Measurements from ENCODE around the gene TTK.
"Not testable (repeated sequence)": the region's sequence is repeated elsewhere in the genome, so short reads cannot be mapped to it uniquely, and the experiment has no call there.

TTK gene

GRCh38 chr6:80068146-80068545, 63.7 kb downstream of the TTK start:
- not testable (repeated sequence) for H3K27me3 ChIP-seq (ENCODE audit: control insufficient read depth in 1 of 2, insufficient read depth in 1 of 2, low read length in 2 of 2); H3K23ac ChIP-seq (ENCODE audit: low read length in 2 of 2); H2AK5ac ChIP-seq (ENCODE audit: low read length, severe bottlenecking); H3K18ac ChIP-seq (ENCODE audit: low read depth in 1 of 2, low read length in 2 of 2); H3K4me2 ChIP-seq (ENCODE audit: low read length, poor library complexity, severe bottlenecking); H3K27ac ChIP-seq (ENCODE audit: low read length, poor library complexity, severe bottlenecking); H4K8ac ChIP-seq (ENCODE audit: low read length); DNase-seq; H3K4me1 ChIP-seq (ENCODE audit: control insufficient read depth, insufficient read depth, low read depth, low read length); H2BK15ac ChIP-seq (ENCODE audit: low read depth, poor library complexity, severe bottlenecking); H2BK12ac ChIP-seq (ENCODE audit: low read length in 2 of 2); H2BK120ac ChIP-seq (ENCODE audit: low read depth, low read length); H2AFZ ChIP-seq (ENCODE audit: low read depth, low read length); H3K79me1 ChIP-seq (replicated peaks; ENCODE audit: low read length, poor library complexity, severe bottlenecking); H2BK5ac ChIP-seq (ENCODE audit: low read depth, low read length, poor library complexity, severe bottlenecking); H3K9ac ChIP-seq (ENCODE audit: low read length); H3K4ac ChIP-seq (ENCODE audit: low read depth in 1 of 2, low read length in 2 of 2); H3K4me3 ChIP-seq (ENCODE audit: insufficient read depth in 1 of 2, low read depth in 1 of 2, low read length in 2 of 2); H3K36me3 ChIP-seq (ENCODE audit: control insufficient read depth in 1 of 2, insufficient read depth in 2 of 2, low read depth in 1 of 2, low read length in 2 of 2); H4K91ac ChIP-seq (ENCODE audit: low read length); H3K14ac ChIP-seq (ENCODE audit: low read length in 2 of 2)
- 60% methylated on average over 1 of the region's 7 CpGs for WGBS
- H3K9me3 ChIP-seq (ENCODE audit: control insufficient read depth, low read length), result peaks cover 15% of the 10 kb centered on the region

- not testable (repeated sequence) for H2BK15ac ChIP-seq (ENCODE audit: low read depth, poor library complexity, severe bottlenecking); H3K4ac ChIP-seq (ENCODE audit: low read depth in 1 of 2, low read length in 2 of 2); H3K14ac ChIP-seq (ENCODE audit: low read length in 2 of 2); H3K23ac ChIP-seq (ENCODE audit: low read length in 2 of 2); H2BK5ac ChIP-seq (ENCODE audit: low read depth, low read length, poor library complexity, severe bottlenecking); H3K27ac ChIP-seq (ENCODE audit: low read length, poor library complexity, severe bottlenecking); H3K4me3 ChIP-seq (ENCODE audit: insufficient read depth in 1 of 2, low read depth in 1 of 2, low read length in 2 of 2); H4K8ac ChIP-seq (ENCODE audit: low read length); H3K27me3 ChIP-seq (ENCODE audit: control insufficient read depth in 1 of 2, insufficient read depth in 1 of 2, low read length in 2 of 2); H2BK120ac ChIP-seq (ENCODE audit: low read depth, low read length); H2AK5ac ChIP-seq (ENCODE audit: low read length, severe bottlenecking); H2AFZ ChIP-seq (ENCODE audit: low read depth, low read length); H3K18ac ChIP-seq (ENCODE audit: low read depth in 1 of 2, low read length in 2 of 2); H3K79me1 ChIP-seq (replicated peaks; ENCODE audit: low read length, poor library complexity, severe bottlenecking); H4K91ac ChIP-seq (ENCODE audit: low read length); H3K4me1 ChIP-seq (ENCODE audit: control insufficient read depth, insufficient read depth, low read depth, low read length); H3K36me3 ChIP-seq (ENCODE audit: control insufficient read depth in 1 of 2, insufficient read depth in 2 of 2, low read depth in 1 of 2, low read length in 2 of 2); H2BK12ac ChIP-seq (ENCODE audit: low read length in 2 of 2); H3K4me2 ChIP-seq (ENCODE audit: low read length, poor library complexity, severe bottlenecking); DNase-seq; H3K9ac ChIP-seq (ENCODE audit: low read length)
- H3K9me3 ChIP-seq (ENCODE audit: control insufficient read depth, low read length), result peaks cover 24% of the 10 kb centered on the region
- 96% methylated on average over 18 of the region's 19 CpGs for WGBS
These were observed 66.0 kb downstream of the TTK start for GRCh38 chr6:80070431-80070830.

- Histone ChIP-seq H3K4me2 (ENCODE audit: low read length, poor library complexity, severe bottlenecking) (no peak overlapping the region), H2BK15ac (ENCODE audit: low read depth, poor library complexity, severe bottlenecking) (no peak overlapping the region), H2BK5ac (ENCODE audit: low read depth, low read length, poor library complexity, severe bottlenecking) (no peak overlapping the region), H3K9ac (ENCODE audit: low read length) (no peak overlapping the region), H3K4me1 (ENCODE audit: control insufficient read depth, insufficient read depth, low read depth, low read length) (no peaks in the 10 kb centered on the region), H3K9me3 (ENCODE audit: control insufficient read depth, low read length) (peaks cover 23% of the 10 kb centered on the region), H3K27ac (ENCODE audit: low read length, poor library complexity, severe bottlenecking) (no peak overlapping the region), H3K14ac (ENCODE audit: low read length in 2 of 2) (no peak overlapping the region), H2AFZ (ENCODE audit: low read depth, low read length) (no peak overlapping the region), H3K4ac (ENCODE audit: low read depth in 1 of 2, low read length in 2 of 2) (no peak overlapping the region), H2AK5ac (ENCODE audit: low read length, severe bottlenecking) (no peak overlapping the region), H2BK120ac (ENCODE audit: low read depth, low read length) (no peak overlapping the region), H3K4me3 (ENCODE audit: insufficient read depth in 1 of 2, low read depth in 1 of 2, low read length in 2 of 2) (no peak overlapping the region), H3K23ac (ENCODE audit: low read length in 2 of 2) (no peak overlapping the region), H3K27me3 (ENCODE audit: control insufficient read depth in 1 of 2, insufficient read depth in 1 of 2, low read length in 2 of 2) (no peaks in the 10 kb centered on the region), H3K18ac (ENCODE audit: low read depth in 1 of 2, low read length in 2 of 2) (no peak overlapping the region), H3K79me1 (replicated peaks; ENCODE audit: low read length, poor library complexity, severe bottlenecking) (no peaks in the 10 kb centered on the region), H3K36me3 (ENCODE audit: control insufficient read depth in 1 of 2, insufficient read depth in 2 of 2, low read depth in 1 of 2, low read length in 2 of 2) (no peaks in the 10 kb centered on the region), H2BK12ac (ENCODE audit: low read length in 2 of 2) (no peak overlapping the region), H4K8ac (ENCODE audit: low read length) (no peak overlapping the region), H4K91ac (ENCODE audit: low read length) (no peak overlapping the region)
- 57% methylated on average over 1 of the region's 1 CpG for WGBS
- DNase-seq, result no peak
These were observed 72.6 kb downstream of the TTK start for GRCh38 chr6:80077067-80077466.

GRCh38 chr6:80088637-80089036, 84.2 kb downstream of the TTK start:
- Histone ChIP-seq H2BK120ac (ENCODE audit: low read depth, low read length) (no peak overlapping the region), H2BK12ac (ENCODE audit: low read length in 2 of 2) (no peak overlapping the region), H3K27me3 (ENCODE audit: control insufficient read depth in 1 of 2, insufficient read depth in 1 of 2, low read length in 2 of 2) (no peaks in the 10 kb centered on the region), H3K27ac (ENCODE audit: low read length, poor library complexity, severe bottlenecking) (no peak overlapping the region), H2AFZ (ENCODE audit: low read depth, low read length) (no peak overlapping the region), H3K4me2 (ENCODE audit: low read length, poor library complexity, severe bottlenecking) (no peak overlapping the region), H3K4ac (ENCODE audit: low read depth in 1 of 2, low read length in 2 of 2) (no peak overlapping the region), H3K18ac (ENCODE audit: low read depth in 1 of 2, low read length in 2 of 2) (no peak overlapping the region), H3K23ac (ENCODE audit: low read length in 2 of 2) (no peak overlapping the region), H2BK5ac (ENCODE audit: low read depth, low read length, poor library complexity, severe bottlenecking) (no peak overlapping the region), H3K9me3 (ENCODE audit: control insufficient read depth, low read length) (no peaks in the 10 kb centered on the region), H3K14ac (ENCODE audit: low read length in 2 of 2) (no peak overlapping the region), H3K79me1 (replicated peaks; ENCODE audit: low read length, poor library complexity, severe bottlenecking) (no peaks in the 10 kb centered on the region), H3K9ac (ENCODE audit: low read length) (no peak overlapping the region), H3K4me1 (ENCODE audit: control insufficient read depth, insufficient read depth, low read depth, low read length) (no peaks in the 10 kb centered on the region), H4K91ac (ENCODE audit: low read length) (no peak overlapping the region), H3K4me3 (ENCODE audit: insufficient read depth in 1 of 2, low read depth in 1 of 2, low read length in 2 of 2) (no peak overlapping the region), H4K8ac (ENCODE audit: low read length) (no peak overlapping the region), H3K36me3 (ENCODE audit: control insufficient read depth in 1 of 2, insufficient read depth in 2 of 2, low read depth in 1 of 2, low read length in 2 of 2) (no peaks in the 10 kb centered on the region), H2BK15ac (ENCODE audit: low read depth, poor library complexity, severe bottlenecking) (no peak overlapping the region), H2AK5ac (ENCODE audit: low read length, severe bottlenecking) (no peak overlapping the region)
- 96% methylated on average over 6 of the region's 6 CpGs for whole genome bisulfite sequencing
- DNase-seq, result no peak

Measured in mesenchymal stem cell (in vitro differentiated cells and primary cell).